ENCODE results near the gene BAIAP2.
"Not testable (repeated sequence)": the region's sequence is repeated elsewhere in the genome, so short reads cannot be mapped to it uniquely, and the experiment has no call there.

The BAIAP2 gene

DNA sequence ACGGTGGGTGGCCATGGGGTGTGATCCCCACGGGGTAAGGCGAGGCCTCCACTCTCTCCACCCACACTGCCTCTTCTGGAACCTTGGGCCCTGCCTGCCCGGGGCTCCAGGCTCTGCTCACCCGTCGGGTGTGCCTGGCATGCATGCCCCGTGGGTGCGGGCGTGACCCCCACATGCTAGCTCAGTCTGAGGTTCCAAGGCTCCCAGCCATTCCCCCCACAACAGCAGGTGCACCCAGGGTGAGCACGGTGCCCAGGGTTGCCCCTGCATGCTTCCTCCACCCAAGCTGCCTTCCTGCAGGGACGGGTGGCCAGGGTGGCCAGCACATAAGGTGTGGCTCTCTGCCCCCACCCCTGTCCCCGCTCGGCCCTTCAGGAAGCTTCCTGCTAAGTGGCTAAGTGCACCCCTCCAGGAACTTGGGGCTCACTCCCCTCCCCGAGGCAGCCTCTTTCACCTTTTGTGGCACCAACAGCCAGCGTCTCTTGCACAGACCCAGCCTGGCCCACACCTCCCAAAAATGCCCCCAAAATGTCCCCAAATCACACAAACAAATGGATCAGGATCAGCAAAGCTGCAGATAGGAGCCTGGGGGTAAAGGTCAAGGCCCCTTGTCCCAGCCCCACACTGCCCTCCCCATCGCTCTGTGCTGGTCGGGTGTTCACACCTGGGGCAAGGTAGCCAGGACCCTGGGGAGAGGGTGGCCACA, 108.9 kb downstream of the BAIAP2 start:
- TF ChIP-seq, protein P1, sequence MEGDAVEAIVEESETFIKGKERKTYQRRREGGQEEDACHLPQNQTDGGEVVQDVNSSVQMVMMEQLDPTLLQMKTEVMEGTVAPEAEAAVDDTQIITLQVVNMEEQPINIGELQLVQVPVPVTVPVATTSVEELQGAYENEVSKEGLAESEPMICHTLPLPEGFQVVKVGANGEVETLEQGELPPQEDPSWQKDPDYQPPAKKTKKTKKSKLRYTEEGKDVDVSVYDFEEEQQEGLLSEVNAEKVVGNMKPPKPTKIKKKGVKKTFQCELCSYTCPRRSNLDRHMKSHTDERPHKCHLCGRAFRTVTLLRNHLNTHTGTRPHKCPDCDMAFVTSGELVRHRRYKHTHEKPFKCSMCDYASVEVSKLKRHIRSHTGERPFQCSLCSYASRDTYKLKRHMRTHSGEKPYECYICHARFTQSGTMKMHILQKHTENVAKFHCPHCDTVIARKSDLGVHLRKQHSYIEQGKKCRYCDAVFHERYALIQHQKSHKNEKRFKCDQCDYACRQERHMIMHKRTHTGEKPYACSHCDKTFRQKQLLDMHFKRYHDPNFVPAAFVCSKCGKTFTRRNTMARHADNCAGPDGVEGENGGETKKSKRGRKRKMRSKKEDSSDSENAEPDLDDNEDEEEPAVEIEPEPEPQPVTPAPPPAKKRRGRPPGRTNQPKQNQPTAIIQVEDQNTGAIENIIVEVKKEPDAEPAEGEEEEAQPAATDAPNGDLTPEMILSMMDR (IDR thresholded peaks at IDR 0.05; ENCODE audit: low read depth, low read length, missing control alignments): no peak
- no peak overlapping the region for H3K4me3 ChIP-seq (replicated peaks; ENCODE audit: low read depth, low read length)
- DNase-seq (ENCODE audit: extremely low read depth, low read depth): no peak

DNA sequence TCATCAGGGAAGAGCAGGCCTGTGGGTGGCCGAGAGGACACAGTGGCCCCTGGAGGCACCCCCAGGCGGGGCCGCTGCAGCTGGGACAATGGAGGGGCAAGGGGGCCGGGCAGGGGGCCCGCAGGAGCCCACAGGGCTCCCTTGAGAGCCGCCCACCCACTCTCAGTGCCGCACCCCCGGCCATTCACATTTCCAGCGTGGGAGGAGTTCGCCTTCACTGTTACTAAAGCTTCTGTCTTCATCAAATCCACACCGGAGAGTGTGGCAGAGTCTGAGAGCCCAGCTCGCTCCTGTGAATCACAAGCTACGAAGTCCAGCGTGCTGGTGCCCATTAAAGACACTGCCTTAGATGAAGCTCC, 109.5 kb downstream of the BAIAP2 start:
- TF ChIP-seq, protein P1 (IDR thresholded peaks at IDR 0.05; ENCODE audit: low read depth, low read length, missing control alignments): no peak
- H3K4me3 ChIP-seq (replicated peaks; ENCODE audit: low read depth, low read length): no peak overlapping the region
- DNase-seq (ENCODE audit: extremely low read depth, low read depth): no peak

DNA sequence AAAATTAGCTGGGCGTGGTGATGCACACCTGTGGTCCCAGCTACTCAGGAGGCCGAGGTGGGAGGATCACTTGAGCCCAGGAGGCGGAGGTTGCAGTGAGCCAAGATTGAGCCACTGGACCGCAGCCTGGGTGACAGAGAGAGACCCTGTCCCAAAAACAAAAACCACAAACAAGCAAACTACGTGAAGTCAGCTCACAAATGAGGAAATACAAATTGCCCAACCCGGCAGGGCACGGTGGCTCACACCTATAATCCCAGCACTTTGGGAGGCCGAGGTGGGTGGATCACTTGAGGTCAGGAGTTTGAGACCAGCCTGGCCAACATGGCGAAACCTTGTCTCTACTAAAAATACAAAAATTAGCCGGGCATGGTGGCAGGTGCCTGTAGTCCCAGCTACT, 111.3 kb downstream of the BAIAP2 start:
- H3K4me3 ChIP-seq (replicated peaks; ENCODE audit: low read depth, low read length); DNase-seq (ENCODE audit: extremely low read depth, low read depth): not testable (repeated sequence)

DNA sequence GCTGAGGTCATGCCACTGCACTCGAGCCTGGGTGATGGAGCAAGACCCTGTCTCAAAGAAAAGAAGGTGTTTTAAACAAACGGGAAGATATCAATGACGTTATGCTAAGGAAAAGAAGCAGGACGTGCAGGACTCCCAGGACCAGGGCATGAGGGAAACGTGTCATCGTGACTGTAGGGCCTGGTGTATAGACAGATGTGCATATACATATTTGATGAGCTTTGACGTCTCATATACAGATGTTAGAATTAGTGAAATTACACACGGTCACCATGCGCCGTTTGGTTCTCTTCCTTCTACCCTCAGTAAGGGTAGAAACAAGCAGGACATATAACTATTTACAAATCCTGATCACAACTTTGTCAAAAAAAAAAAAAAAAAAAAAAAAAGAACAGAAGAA, 112.8 kb downstream of the BAIAP2 start:
- TF ChIP-seq, protein P1 (IDR thresholded peaks at IDR 0.05; ENCODE audit: low read depth, low read length, missing control alignments): no peak
- no peak overlapping the region for H3K4me3 ChIP-seq (replicated peaks; ENCODE audit: low read depth, low read length)
- no peak for DNase-seq (ENCODE audit: extremely low read depth, low read depth)

DNA sequence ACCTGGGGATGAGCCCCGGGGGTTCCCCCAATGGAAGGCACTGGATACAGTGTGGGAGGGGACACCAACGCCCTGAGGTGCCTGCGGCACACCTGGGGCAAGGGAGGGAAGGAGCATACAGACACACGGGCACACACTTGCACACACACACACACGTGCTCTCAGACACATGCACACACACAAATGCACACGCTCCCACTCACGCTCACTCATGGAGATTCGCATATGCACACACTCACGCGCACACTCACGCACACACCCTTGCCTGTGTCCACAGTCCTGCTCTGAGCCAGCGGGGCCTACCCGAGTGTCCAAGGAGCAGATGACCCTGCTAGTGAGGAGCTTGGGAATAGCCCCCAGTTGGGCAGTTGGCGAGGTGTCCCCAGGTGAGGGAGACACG, 113.6 kb downstream of the BAIAP2 start:
- H3K4me3 ChIP-seq (replicated peaks; ENCODE audit: low read depth, low read length): no peak overlapping the region
- DNase-seq (ENCODE audit: extremely low read depth, low read depth): no peak
- TF ChIP-seq, protein P1 (IDR thresholded peaks at IDR 0.05; ENCODE audit: low read depth, low read length, missing control alignments): no peak

DNA sequence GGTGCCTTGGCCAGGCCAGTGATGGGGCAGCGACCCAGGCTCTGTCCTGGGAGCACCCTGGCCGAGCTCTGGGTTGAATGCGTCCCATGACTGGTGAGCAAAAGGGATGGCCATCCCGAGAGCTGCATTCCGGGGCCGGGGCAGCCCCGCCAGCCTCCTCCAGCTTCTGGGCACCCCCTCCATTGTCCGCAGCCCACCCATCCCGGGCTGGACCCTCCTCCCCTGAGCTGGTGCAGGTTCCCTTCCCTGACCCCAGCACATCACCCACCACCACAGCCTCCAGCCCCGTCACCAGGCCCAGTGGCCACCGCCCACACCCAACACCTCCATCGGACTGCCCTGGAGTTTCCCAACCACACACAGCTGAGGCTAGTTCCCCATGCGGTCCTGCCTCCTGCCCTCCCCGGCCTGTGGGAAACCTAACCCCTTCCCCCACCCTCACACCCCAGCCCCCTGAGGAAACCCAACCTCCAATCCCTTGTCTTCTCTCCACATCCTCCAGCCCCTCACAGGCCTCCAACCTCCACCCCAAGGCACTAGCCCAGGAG, 114.1 kb downstream of the BAIAP2 start:
- TF ChIP-seq, protein P1 (IDR thresholded peaks at IDR 0.05; ENCODE audit: low read depth, low read length, missing control alignments): no peak
- DNase-seq (ENCODE audit: extremely low read depth, low read depth): no peak
- H3K4me3 ChIP-seq (replicated peaks; ENCODE audit: low read depth, low read length): no peak overlapping the region

DNA sequence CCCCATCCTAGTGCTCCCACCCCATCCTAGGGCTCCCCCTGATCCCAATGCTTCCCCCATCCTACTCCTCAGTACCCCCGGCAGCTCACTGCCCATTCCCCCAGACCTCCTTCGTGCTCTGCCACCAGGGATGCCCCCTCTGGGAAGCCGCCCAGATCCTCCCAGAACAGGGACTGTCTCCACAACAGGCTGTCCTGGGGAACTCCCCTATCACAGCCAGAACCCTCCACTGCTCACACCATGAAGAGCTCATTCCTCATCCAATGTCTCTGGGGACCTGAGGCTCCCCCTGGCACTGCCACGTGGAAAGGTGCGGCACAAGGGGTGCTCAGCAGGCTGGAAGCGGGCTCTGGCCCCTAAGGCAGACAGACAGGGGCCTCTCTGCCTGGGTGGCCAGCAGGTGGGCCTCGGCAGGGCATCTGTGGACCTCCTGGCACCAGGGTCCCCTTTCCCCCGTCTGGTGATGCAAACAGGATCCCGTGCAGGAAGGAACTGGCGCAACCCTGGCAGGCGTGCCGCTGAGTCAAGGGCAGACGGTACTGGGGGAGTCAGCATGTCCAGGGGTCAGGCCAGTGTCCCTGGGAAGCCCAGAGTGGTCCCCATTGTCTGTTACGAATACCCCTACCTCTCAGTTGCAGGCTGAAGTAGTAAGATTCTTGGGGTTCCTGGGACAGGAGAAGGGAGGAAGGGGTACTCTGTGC, 115.6 kb downstream of the BAIAP2 start:
- DNase-seq (ENCODE audit: extremely low read depth, low read depth): no peak
- no peak overlapping the region for H3K4me3 ChIP-seq (replicated peaks; ENCODE audit: low read depth, low read length)
- TF ChIP-seq, protein P1 (IDR thresholded peaks at IDR 0.05; ENCODE audit: low read depth, low read length, missing control alignments): no peak
